B cell (primary cell): Measurements from ENCODE around the gene SLC38A5.
"Not testable (repeated sequence)": the region's sequence is repeated elsewhere in the genome, so short reads cannot be mapped to it uniquely, and the experiment has no call there.

Source experiments
- EZH2 ChIP-seq: IDR thresholded peaks from 2 replicates; pipeline ENCODE4 v1.6.1; 2012; ENCODE audit warnings: borderline replicate concordance, low read depth, mild to moderate bottlenecking, moderate library complexity, low read length; ENCODE audit not compliant: insufficient read depth, poor library complexity, severe bottlenecking
- TF ChIP-seq, protein P1 (sequence below): fragments of 200-600 bp; IDR thresholded peaks from one replicate; pipeline ENCODE4 v1.8.0; 2022; ENCODE audit warnings: antibody characterized with exemption, mild to moderate bottlenecking

DNA sequence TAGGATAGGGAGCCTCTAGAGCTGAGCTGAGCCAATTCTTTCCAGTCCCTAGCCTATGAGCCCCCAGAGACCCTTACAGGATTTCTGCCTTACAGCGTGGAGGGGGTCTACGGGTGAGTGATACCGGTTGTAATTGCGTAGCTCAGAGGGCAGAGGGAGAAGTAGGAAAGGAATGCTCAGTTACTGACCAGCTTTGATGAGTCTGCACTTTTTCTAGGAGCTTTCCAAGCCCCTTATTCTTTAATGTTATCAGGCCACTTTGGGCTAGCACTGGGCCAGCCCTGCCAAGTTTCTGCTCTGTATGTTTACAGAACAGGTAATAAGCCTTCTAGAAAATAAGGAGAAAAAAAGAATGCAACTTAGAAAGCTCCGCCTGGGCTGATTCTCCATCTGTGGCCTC is 40.5 kb downstream of the SLC38A5 start:
- TF ChIP-seq, protein P1, sequence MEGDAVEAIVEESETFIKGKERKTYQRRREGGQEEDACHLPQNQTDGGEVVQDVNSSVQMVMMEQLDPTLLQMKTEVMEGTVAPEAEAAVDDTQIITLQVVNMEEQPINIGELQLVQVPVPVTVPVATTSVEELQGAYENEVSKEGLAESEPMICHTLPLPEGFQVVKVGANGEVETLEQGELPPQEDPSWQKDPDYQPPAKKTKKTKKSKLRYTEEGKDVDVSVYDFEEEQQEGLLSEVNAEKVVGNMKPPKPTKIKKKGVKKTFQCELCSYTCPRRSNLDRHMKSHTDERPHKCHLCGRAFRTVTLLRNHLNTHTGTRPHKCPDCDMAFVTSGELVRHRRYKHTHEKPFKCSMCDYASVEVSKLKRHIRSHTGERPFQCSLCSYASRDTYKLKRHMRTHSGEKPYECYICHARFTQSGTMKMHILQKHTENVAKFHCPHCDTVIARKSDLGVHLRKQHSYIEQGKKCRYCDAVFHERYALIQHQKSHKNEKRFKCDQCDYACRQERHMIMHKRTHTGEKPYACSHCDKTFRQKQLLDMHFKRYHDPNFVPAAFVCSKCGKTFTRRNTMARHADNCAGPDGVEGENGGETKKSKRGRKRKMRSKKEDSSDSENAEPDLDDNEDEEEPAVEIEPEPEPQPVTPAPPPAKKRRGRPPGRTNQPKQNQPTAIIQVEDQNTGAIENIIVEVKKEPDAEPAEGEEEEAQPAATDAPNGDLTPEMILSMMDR: not testable (repeated sequence)
- TF ChIP-seq EZH2: not testable (repeated sequence)
